ENCODE data around the gene GLYATL3. TPM values are rescaled to one million over a fixed set of nuclear protein-coding genes. Genes with fewer than 3 reads are reported as not detected.

The GLYATL3 gene
- total RNA-seq, 2 experiments from 2014 or later = not detected

- Histone ChIP-seq H3K36me3 (ENCODE audit: insufficient read depth, low read length) (no peaks in the 10 kb centered on the region), H3K27ac (ENCODE audit: low read depth in 1 of 2, low read length in 2 of 2) (no peak overlapping the region), H3K27me3 (ENCODE audit: control insufficient read depth in 1 of 2, insufficient read depth in 2 of 2, low read length in 2 of 2) (peaks cover 0 to 3% of the 10 kb centered on the region in 2 experiments), H3K9me3 (ENCODE audit: control insufficient read depth in 1 of 2, insufficient read depth in 1 of 2, low read length in 2 of 2) (no peaks in the 10 kb centered on the region), H3K4me1 (ENCODE audit: insufficient read depth, low read length) (no peaks in the 10 kb centered on the region), H3K4me3 (ENCODE audit: low read length) (no peak overlapping the region)
- ATAC-seq (ENCODE audit: poor library complexity) (no peak), DNase-seq (no peak)
- no peak overlapping the region for H3K27ac Mint-ChIP-seq
- H3K4me3 Mint-ChIP-seq = no peak overlapping the region
- H3K9me3 Mint-ChIP-seq = no peaks in the 10 kb centered on the region
- CTCF ChIA-PET = no interaction called here
- intact Hi-C loops (cut with DNase I, micrococcal nuclease) = no loop called here
- no peak for TF ChIP-seq CTCF (IDR thresholded peaks at IDR 0.05)
- POLR2A ChIA-PET = interaction anchor here (0.6 kb wide), 1 partner anchor 289 kb away, joined by 3 read pairs; no protein-coding TSS in a partner anchor
- H3K36me3 Mint-ChIP-seq (ENCODE audit: low read depth) = no peaks in the 10 kb centered on the region
- H3K27me3 Mint-ChIP-seq = peaks cover 9% of the 10 kb centered on the region
- H3K4me1 Mint-ChIP-seq (ENCODE audit: low read depth) = no peaks in the 10 kb centered on the region
Observed at GRCh38 chr6:49541936-49542335, 42.2 kb downstream of the GLYATL3 start.

- POLR2A ChIA-PET = no interaction called here
- H3K9me3 ChIP-seq (ENCODE audit: control insufficient read depth in 1 of 2, insufficient read depth in 1 of 2, low read length in 2 of 2) = no peaks in the 10 kb centered on the region
- no peak overlapping the region for H3K27ac ChIP-seq (ENCODE audit: low read depth in 1 of 2, low read length in 2 of 2)
- intact Hi-C loops (cut with DNase I, micrococcal nuclease) = no loop called here
- Mint-ChIP-seq H3K9me3 (no peaks in the 10 kb centered on the region), H3K36me3 (ENCODE audit: low read depth) (no peaks in the 10 kb centered on the region), H3K4me1 (ENCODE audit: low read depth) (no peaks in the 10 kb centered on the region), H3K27me3 (peaks cover 18% of the 10 kb centered on the region), H3K27ac (no peak overlapping the region), H3K4me3 (no peak overlapping the region)
- no peak for DNase-seq
- no peaks in the 10 kb centered on the region for H3K36me3 ChIP-seq (ENCODE audit: insufficient read depth, low read length)
- ATAC-seq (ENCODE audit: poor library complexity) = no peak
- no peak overlapping the region for H3K4me3 ChIP-seq (ENCODE audit: low read length)
- no peaks in the 10 kb centered on the region for H3K4me1 ChIP-seq (ENCODE audit: insufficient read depth, low read length)
- CTCF ChIA-PET = interaction anchor here (1.5 kb wide), 1 partner anchor 9 kb away, joined by 3 read pairs; no protein-coding TSS in a partner anchor
- H3K27me3 ChIP-seq (ENCODE audit: control insufficient read depth in 1 of 2, insufficient read depth in 2 of 2, low read length in 2 of 2) = peaks cover 0 to 3% of the 10 kb centered on the region in 2 experiments
- TF ChIP-seq CTCF (IDR thresholded peaks at IDR 0.05) = no peak
Observed at GRCh38 chr6:49543087-49543858, 43.5 kb downstream of the GLYATL3 start.

GRCh38 chr6:49546331-49546730 lies 46.6 kb downstream of the GLYATL3 start:
- Histone ChIP-seq H3K4me3 (ENCODE audit: low read length) (no peak overlapping the region), H3K4me1 (ENCODE audit: insufficient read depth, low read length) (peaks cover 14% of the 10 kb centered on the region), H3K9me3 (ENCODE audit: control insufficient read depth in 1 of 2, insufficient read depth in 1 of 2, low read length in 2 of 2) (peaks cover 0 to 10% of the 10 kb centered on the region in 2 experiments), H3K27me3 (ENCODE audit: control insufficient read depth in 1 of 2, insufficient read depth in 2 of 2, low read length in 2 of 2) (peaks cover 18 to 20% of the 10 kb centered on the region in 2 experiments), H3K36me3 (ENCODE audit: insufficient read depth, low read length) (no peaks in the 10 kb centered on the region), H3K27ac (ENCODE audit: low read depth in 1 of 2, low read length in 2 of 2) (no peak overlapping the region)
- no peak overlapping the region for H3K27ac Mint-ChIP-seq
- H3K4me3 Mint-ChIP-seq = no peak overlapping the region
- no peak for TF ChIP-seq CTCF (IDR thresholded peaks at IDR 0.05)
- ChIA-PET CTCF (no interaction called here), POLR2A (no interaction called here)
- no peaks in the 10 kb centered on the region for H3K36me3 Mint-ChIP-seq (ENCODE audit: low read depth)
- peaks cover 10% of the 10 kb centered on the region for H3K4me1 Mint-ChIP-seq (ENCODE audit: low read depth)
- ATAC-seq (ENCODE audit: poor library complexity) = no peak
- DNase-seq = no peak
- H3K9me3 Mint-ChIP-seq = no peaks in the 10 kb centered on the region
- H3K27me3 Mint-ChIP-seq = peaks cover 42% of the 10 kb centered on the region
- intact Hi-C loops (cut with DNase I, micrococcal nuclease) = no loop called here

All from CD4-positive, alpha-beta T cell (primary cell).